Left ventricle myocardium superior (tissue), 1 donor: ENCODE measurements around the gene MRPL51. TPM values are rescaled to one million over a fixed set of nuclear protein-coding genes. Genes with fewer than 3 reads are reported as not detected.
A peak's percentile ranks its signal among the peaks of the same experiment; 100 is the strongest.

ENCODE experiments used
- ATAC-seq: fragments of 200-7000 bp; cut with Tn5 transposase; one replicate; pipeline ENCODE4 v1.9.1; 2020; ENCODE audit warnings: mild to moderate bottlenecking, moderate library complexity
- DNase-seq: peaks from one replicate; pipeline ENCODE4 v3.0.0-alpha.2; 2020
- intact Hi-C: fragments of 100-400 bp; cut with micrococcal nuclease; formaldehyde crosslinking; loops from one replicate; pipeline ENCODE4 v1.11.0; 2022
- total RNA-seq: library from RNA; stranded (reverse); fragmentation: NEBNext Ultra II Directional; extraction: Animal tissue kit (Norgen Biotek cat#: 25700); gene quantifications from one replicate; pipeline ENCODE4 v1.2.1, GENCODE V29; 2021
- donor health status: DM: no; HTN: yes; CAD: no; lungs with severe emphysema.

The MRPL51 gene
- total RNA-seq, 1 donor from 2014 or later = 275 TPM

DNA sequence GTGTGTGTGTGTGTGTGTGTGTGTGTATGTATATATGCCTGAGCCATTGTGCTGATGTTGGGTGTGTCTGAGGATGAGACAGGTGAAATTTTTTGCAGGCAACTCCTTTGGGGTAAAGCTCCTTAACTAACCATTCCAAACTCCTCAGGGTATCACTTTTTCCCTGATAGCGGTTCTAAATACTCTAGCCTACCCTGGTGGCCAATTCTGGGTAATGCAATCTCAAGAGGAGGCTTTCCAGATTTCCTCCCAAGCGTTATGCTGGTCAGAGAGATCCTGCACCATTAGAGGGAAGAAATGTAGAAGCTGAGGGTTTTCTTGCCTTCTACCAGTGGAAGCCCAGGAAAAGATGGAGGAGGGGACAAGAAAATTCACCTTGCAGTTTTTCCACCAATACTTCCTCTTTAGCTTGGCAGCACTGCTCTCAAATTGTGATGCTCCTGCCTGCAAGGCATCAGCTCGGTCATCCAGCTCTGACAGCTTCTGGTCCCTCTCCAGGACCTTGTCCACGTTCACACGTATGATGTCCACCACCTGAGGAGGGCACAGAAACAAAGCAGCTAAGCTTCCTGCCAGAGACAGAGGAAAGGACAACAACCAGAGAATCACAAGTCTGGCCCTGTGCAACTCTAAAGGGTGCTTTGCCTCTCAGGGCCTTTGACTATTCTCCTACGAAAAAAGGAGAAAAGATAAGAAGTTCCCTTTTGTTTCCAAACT lies 27.4 kb downstream of the MRPL51 start:
- intact Hi-C loops = loop anchor here (5.0 kb wide), 1 partner anchor 43 kb away; no protein-coding TSS in a partner anchor
- DNase-seq (no peak), ATAC-seq (peak; percentile 25)

DNA sequence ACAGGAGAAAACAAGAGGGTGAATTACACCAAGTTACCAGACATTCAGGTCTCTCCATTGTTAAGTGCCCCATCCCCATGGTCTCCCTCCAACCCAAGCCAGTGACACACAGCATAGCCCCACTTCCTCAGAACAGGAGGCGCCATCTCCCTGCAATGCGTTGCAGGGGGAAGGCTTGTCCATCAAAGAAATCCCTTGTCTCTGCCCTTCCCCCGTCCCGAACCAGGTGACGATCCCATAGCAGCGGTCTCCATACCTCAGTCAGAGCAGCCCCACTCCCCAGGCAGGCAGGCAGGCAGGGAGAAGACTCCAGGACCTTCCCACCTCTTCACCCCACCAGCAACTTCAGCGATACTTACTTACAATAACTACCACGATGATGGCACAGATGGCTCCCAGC lies 28.5 kb downstream of the MRPL51 start:
- DNase-seq (no peak), ATAC-seq (no peak)
- intact Hi-C loops = no loop called here

DNA sequence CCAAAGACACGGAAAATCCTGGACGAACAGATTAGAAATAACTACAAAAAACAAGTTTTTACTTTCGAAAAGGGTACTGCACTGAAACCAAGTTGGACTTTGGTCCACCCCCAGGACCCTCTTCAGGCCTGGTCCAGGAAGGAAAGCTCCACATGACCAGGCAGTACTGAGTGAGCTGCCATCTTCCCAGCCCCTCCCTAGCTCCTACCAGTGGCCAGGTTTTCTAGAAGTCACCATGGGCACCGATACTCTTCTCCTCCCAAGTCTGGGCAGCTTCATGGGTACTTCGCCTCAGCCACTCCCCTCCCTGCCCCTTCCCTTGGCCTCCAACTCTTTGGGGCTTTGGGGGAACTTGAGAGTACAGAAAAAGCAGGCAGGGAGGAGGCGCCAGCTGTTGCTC lies 29.2 kb downstream of the MRPL51 start:
- ATAC-seq (no peak), DNase-seq (no peak)
- intact Hi-C loops = no loop called here

DNA sequence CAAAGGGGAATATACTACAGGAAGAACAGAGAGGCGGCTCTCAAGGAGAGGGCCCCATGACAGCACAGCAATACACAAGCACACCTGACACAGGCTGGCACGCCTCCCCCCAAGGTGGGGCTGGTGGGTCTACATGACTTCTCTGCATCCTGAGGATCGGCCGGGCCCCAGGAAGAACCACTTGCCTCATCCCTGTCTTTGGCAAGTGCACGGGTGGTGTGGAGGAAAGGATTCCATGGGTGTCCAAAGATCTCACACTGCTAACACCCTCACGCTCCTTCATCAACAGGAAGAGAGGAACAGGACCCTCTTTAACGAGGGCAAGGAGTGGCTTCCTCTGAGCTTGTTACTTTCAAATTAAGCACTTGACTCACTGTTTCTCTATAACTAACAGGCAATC lies 29.8 kb downstream of the MRPL51 start:
- no peak for DNase-seq
- no peak for ATAC-seq
- intact Hi-C loops = no loop called here

DNA sequence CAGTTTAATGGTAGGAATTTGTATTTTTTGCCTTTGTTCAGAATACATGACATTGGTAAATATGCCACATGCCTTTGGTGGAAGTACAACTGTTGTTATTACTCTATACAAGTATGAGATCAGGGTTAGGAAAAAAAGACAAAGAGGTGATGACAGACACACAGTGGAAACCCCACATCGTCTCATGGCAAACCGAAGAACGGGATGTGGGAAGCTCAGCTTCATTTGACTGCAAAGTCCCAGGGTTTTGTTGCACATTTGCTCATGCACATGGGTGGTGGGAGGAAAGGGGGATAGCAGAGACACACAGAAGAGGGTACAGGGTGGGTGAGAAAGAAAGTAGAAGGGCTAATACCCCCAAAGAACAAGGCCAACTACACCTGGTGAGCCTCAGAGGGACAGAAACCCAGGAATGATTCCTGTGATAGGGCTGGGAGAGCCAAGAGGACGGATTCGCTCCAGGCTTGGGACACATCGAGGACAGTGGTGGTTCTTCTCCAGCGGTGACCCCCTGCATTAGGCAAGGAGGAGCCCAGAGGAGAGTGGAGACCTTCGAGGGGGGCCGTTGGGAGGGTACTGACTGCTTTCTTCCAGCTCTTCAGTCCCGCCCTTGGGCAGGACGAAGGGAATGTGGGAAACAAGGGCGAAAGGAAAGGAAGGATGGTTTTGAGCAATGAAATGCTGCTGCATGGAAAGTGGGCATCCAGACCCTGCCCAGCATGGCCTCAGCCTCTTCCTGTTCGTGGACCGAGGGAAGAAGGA lies 30.6 kb downstream of the MRPL51 start:
- intact Hi-C loops = no loop called here
- ATAC-seq (no peak), DNase-seq (no peak)

DNA sequence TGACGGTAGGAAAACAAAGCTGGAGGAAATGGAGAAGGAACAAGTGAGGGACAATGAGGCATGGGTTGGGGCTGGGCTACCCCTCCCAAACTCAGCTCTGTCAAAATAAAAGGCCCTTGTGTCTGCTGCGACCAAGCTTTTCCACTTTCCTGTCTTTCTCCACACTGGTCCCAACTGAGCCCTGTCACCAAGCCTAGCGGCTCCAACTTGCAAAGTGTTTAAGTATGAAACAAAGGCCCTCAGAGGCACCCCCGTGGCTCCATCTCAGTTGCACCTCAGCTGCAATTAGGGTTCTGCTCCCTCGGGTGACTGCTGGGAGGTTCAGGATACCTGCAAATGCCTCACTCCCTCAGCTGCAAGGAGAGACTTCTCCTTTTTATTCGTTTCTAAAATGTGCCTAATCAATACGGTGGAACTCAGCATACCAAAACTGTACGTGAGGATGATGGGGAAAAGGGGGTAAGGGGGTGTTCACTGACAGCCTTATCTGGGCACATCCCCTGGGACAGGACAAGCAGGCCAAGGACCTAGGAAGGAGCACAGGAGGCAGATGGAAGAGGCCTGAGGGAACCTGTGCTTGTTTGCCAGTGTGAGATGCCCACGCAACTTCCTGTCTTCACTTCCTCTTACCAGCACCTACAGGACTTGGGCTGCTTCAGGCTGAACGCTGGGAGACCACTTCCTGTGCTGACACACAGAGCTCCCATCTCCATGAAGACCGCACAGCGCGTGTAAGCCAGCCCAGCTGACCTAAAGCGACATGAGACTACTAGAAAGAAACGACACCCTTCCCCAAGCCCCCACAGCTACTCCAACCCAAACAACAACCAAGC lies 31.4 kb downstream of the MRPL51 start:
- DNase-seq (peak; percentile 43), ATAC-seq (peak; percentile 21)
- intact Hi-C loops = no loop called here

DNA sequence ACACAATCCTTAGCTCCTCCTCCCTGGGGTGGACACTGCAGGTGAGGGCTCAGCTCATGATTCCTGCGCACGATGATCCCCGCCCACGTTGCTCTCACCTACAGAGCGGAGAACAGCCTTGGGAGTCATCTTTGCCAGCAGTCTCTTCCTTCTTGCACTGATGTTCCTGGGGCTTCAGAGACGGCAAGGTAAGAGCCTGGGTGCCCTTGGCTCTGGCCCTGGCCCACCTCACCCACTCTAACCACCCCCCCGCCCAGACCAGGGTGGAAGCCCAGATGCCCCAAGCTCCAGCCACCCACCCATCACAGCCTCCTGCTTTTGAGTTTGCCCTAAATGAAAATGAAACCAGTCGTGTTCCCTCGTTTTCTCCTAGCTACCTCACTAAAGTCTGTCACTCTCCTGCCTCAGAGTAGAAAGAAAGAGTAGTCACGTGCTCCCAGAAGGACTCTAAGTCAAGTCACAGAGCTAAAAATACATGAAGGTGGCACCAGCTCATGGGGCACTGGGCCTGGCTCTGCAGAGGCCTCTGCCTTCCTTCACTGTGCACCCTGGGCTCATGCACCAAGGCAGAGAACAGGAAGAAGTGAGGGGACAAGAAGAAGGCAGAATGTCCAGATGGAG lies 32.2 kb downstream of the MRPL51 start:
- ATAC-seq = peak; percentile 78
- intact Hi-C loops = no loop called here

DNA sequence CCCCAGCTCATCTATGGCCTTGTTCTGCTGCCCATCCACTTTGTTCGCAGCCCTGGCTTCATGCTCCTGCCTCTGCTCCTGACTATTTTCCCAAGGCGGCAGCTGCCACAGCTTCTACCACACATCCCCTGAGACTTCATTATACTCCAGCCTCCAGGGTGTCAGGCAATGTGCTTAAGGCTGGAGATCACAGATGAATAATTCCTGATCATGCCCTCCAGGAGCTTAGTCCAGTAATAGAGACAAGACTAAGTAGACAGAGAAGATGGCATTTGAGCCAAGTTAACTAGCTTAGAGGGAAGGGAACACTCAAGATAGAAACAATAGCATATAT lies 34.1 kb downstream of the MRPL51 start:
- DNase-seq (no peak), ATAC-seq (no peak)
- intact Hi-C loops = no loop called here

More for the DNA sequence above, 32.2 kb downstream of the MRPL51 start:
- no peak for DNase-seq

DNA sequence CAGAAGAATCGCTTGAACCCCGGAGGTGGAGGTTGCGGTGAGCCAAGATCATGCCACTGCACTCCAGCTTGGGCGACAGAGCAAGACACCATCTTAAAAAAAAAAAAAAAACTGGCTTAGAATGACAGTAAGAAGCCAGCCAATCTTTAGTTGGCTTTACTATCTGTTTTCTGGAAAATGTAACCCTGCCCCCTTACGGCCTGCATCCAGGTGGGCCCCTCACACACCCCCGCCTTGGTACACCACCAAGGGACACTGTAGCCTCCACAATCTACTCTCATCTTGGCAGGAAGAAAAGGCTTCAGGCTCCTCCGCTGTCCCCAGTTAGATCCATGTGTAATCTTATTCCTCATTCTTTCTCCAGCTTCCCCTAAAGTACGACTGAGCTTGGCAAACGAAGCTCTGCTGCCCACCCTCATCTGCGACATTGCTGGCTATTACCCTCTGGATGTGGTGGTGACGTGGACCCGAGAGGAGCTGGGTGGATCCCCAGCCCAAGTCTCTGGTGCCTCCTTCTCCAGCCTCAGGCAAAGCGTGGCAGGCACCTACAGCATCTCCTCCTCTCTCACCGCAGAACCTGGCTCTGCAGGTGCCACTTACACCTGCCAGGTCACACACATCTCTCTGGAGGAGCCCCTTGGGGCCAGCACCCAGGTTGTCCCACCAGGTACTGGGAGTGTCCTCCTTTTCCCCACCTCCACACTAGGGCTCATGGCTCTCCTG lies 34.6 kb downstream of the MRPL51 start:
- intact Hi-C loops = no loop called here
- ATAC-seq = no peak
- no peak for DNase-seq

DNA sequence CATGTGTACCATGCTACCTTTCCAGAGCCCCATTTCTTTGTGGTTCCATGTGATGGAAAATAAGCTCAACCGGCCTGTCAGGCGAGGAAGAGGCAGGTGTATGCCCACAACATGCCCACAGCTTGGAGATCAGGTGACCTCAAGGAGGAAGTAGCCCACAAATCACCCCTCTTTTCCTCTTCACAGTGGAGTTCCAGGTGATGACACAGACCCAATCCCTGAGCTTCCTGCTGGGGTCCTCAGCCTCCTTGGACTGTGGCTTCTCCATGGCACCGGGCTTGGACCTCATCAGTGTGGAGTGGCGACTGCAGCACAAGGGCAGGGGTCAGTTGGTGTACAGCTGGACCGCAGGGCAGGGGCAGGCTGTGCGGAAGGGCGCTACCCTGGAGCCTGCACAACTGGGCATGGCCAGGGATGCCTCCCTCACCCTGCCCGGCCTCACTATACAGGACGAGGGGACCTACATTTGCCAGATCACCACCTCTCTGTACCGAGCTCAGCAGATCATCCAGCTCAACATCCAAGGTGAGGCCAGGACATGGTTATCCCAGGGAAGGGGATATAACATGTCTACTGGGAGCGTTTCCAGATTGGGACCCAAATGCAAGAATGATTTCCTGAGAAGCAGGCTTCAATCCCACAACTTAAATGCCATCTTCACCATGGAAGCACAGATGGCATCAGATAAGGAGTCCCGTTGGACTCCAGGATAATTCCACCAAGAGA lies 35.7 kb downstream of the MRPL51 start:
- intact Hi-C loops = no loop called here

DNA sequence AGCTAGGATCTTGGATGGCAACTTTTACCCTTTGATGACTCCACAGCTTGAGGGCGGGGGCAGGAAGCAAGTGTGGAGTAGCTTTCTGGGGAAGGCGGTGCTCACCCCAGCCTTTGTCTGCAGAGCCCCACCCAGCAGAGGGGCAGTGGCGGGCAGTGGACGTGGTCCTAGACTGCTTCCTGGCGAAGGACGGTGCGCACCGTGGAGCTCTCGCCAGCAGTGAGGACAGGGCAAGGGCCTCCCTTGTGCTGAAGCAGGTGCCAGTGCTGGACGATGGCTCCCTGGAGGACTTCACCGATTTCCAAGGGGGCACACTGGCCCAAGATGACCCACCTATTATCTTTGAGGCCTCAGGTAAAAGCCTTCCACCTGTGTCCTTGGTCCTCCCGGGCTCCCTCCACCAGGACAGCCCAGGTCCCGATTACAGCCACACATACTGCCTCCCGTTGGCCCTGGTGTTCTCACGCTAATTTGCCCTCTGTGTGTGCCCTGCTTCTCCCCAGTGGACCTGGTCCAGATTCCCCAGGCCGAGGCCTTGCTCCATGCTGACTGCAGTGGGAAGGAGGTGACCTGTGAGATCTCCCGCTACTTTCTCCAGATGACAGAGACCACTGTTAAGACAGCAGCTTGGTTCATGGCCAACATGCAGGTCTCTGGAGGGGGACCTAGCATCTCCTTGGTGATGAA lies 40.0 kb downstream of the MRPL51 start:
- peak; percentile 18 for ATAC-seq
- DNase-seq = peak; percentile 52
- intact Hi-C loops = no loop called here

More for the DNA sequence above, 35.7 kb downstream of the MRPL51 start:
- DNase-seq = no peak
- no peak for ATAC-seq

DNA sequence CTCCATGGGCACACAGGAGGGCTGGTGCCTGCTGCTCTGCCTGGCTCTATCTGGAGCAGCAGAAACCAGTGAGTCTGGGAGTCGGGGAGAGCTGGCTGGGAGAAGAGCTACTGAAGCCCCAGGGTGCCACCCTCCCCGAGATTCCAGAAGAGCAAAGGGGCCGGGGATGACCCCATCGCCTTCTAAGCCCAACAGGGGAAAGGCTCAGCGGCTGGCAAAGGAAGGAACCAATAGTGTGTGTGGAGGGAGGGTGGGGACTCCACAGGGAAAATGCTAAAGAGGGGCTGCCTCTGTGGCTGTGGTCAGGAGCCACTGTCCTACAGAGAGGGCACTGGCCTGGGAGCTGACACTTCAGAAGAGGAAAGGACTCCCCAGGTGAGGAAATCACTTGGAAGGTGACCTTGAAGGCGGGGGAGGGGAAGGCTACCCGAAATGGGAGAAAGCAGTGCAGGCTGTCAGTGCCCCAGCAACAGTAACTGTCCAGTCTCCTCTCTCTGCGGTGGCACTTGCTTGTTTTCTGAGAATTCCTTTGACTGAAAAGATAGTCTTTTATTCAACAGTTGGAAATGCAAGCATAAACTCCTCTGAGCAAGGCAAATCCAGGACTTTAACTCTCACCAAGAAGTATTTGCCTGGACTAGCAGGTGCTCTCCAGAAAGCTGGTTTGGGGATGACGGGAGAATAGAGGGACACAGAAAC lies 40.7 kb downstream of the MRPL51 start:
- intact Hi-C loops = no loop called here
- ATAC-seq = peak; percentile 43
- DNase-seq = peak; percentile 48

DNA sequence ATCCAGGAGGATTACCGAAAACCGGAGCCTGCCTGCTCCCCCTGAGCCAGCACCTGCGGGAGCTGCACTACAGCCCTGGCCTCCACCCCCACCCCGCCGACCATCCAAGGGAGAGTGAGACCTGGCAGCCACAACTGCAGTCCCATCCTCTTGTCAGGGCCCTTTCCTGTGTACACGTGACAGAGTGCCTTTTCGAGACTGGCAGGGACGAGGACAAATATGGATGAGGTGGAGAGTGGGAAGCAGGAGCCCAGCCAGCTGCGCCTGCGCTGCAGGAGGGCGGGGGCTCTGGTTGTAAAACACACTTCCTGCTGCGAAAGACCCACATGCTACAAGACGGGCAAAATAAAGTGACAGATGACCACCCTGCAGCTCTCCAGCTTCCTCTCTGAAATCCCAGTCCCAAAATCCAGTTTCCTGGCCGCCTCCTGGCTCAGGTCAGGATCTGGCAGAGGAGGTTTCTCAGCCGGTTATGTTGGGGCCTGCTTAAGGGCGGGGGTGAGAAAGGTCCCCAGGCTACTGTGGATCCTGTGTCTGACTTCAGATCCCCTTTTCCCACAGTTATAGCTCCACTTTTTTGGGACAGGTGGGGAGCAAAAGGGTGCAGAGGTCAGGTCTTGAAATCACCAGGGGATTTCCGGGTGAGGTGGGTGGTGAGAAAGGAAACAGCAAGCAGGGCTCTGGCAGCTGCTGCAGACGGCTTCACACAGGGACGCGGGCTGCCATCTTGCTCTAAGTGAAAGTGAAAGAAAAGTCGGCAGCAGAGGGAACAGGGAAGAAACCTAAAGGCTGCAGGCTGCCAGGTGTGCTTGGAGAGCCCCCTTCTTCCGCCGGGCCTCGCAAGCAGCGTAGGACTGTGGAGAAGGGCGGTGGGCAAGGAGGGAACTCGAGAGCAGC lies 41.5 kb downstream of the MRPL51 start, which contains the start of gene TAPBPL:
Gene TAPBPL, plus strand, starts transcription at position 695 of the 897 bp plus-strand sequence. CDS start 207 bp downstream, outside the sequence.
- peak; percentile 90 for DNase-seq
- intact Hi-C loops = no loop called here
- ATAC-seq = peak; percentile 95

DNA sequence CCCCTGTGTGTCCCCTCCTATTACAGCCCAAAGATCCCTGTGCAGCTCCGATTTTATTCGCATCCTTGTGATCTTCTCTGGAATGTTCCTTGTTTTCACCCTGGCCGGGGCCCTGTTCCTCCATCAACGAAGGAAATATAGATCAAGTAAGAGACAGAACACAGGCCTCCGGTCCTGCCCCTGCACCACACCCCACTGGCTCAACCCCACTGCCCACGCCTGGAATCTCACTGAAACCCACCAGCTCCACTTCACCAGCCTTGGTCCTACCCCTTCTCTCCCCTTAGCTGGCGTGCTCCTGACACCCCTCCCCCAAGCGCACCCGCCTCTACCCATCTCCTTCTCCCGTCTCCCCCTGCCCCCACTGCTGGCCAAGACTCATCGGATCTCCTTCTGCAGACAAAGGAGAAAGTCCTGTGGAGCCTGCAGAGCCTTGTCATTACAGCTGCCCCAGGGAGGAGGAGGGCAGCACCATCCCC lies 42.2 kb downstream of the MRPL51 start:
- ATAC-seq = no peak
- no peak for DNase-seq
- intact Hi-C loops = no loop called here

DNA sequence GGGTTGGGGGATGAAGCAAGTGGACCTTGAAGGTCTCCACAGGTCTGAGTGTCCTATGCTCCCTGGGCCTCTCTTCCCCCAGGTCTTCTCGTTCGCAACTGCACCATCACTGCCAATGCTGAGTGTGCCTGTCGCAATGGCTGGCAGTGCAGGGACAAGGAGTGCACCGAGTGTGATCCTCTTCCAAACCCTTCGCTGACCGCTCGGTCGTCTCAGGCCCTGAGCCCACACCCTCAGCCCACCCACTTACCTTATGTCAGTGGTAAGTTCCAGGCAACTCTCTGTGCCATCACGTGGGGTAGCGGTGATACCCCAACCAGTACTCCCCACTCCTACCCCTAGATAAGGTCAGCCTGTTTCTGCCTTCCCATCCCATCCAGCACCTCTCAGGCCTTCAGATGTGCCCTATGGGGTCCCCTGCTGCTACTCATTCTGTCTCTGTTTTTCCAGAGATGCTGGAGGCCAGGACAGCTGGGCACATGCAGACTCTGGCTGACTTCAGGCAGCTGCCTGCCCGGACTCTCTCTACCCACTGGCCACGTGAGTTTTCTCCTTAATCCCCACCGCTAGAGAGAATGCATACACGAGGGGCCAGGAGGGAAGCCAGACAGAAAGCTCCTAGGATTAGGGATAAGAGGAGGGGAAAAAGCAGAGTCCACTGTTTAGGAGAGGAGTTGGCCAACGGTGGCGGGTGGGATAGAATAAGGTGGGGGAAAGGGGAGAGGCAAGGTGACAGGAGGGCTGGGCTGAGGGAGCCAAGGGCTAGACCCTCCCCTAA lies 42.8 kb downstream of the MRPL51 start:
- no peak for ATAC-seq
- DNase-seq = no peak
- intact Hi-C loops = no loop called here
